Loucy (cell line): Measurements from ENCODE around the gene ADGRG7.

Experiments
- CTCF ChIP-seq: fragments of 200-600 bp; sonication (generic); conservative IDR thresholded peaks from 2 replicates; pipeline ENCODE4 v1.5.1; 2014; ENCODE audit warnings: mild to moderate bottlenecking, antibody characterized with exemption, low read length
- EZH2phosphoT487 ChIP-seq: fragments of 200-600 bp; IDR thresholded peaks from 2 replicates; pipeline ENCODE4 v1.6.1; 2018; ENCODE audit warnings: antibody characterized with exemption, mild to moderate bottlenecking, moderate library complexity, borderline replicate concordance

DNA sequence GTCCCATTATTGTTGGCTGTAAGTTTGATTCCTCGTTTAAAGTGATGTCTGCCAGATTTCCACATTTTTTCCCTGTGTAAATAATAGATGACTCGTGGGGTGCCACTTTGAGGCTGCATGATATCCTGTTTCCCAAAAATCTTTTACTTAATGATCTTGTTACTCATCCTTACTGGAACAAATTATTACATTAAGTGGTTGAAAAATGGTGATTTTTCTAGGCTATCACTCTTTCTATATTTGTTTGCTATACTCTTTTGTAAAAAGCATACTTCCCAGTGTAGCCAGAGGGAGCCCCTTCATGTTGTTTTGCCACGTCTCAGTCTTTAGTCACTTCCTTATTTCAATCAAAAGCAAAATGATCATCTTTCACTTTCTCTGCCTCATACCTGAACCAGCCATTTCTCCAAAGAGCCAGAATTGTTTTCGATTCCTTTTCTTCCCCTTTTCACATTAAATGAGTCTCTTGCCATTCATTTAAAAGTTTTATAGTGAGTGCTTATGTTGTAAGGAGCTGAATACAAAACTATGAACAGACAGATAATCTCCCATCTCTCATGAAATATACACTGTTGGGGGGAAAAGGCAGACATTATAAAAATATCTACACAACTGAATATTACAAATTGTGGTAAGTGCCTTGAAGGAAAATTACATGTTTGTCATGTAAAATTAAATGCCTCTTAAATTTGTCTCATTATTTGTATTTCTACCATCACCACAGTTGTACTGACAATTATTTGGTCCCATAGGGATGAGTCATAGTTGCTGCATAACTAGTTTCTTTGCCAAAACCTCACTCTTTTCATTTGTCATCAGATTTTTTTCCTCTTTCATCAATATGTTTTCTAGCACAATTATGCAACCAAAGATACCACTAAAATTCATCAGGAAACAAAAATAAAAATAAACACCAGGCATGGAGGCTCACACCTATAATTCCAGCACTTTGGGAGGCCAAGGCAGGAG is 41.5 kb downstream of the ADGRG7 start:
- TF ChIP-seq CTCF (peak; percentile 33), EZH2phosphoT487 (no peak)
